NCI-H146 (cell line): ENCODE measurements around the gene WIZ.

ENCODE experiments used
- DNase-seq: peaks from one replicate; lab custom pipeline; 2025; lab: John Stamatoyannopoulos, UW

Gene WIZ

GRCh38 chr19:15374796-15375440, 74.8 kb downstream of the WIZ start:
- DNase-seq = no peak

GRCh38 chr19:15374105-15374651, 75.6 kb downstream of the WIZ start:
- DNase-seq = no peak

- no peak for DNase-seq
Measured at GRCh38 chr19:15373644-15374043, 76.1 kb downstream of the WIZ start.

- DNase-seq = no peak
Measured at GRCh38 chr19:15372891-15373301, 76.9 kb downstream of the WIZ start.

- no peak for DNase-seq
Measured at GRCh38 chr19:15372470-15372869, 77.3 kb downstream of the WIZ start.

GRCh38 chr19:15371786-15372380, 77.9 kb downstream of the WIZ start:
- DNase-seq = no peak

GRCh38 chr19:15371119-15371518, 78.6 kb downstream of the WIZ start:
- DNase-seq = no peak
